NCI-H146 treated with DMSO at 0.1 percent for 48 hours (cell line): ENCODE measurements around the gene KCNK2.
A peak's percentile ranks its signal among the peaks of the same experiment; 100 is the strongest.
"Not testable (repeated sequence)": the region's sequence is repeated elsewhere in the genome, so short reads cannot be mapped to it uniquely, and the experiment has no call there.

ENCODE experiments used
- DNase-seq: peaks from one replicate; lab custom pipeline; 2025; ENCODE audit not compliant: unreplicated experiment; lab: John Stamatoyannopoulos, UW

The KCNK2 gene

GRCh38 chr1:215147024-215147423 is 64.5 kb downstream of the KCNK2 start:
- no peak for DNase-seq

- DNase-seq: no peak
Measured at GRCh38 chr1:215151841-215152549, 69.5 kb downstream of the KCNK2 start.

GRCh38 chr1:215156232-215156631 is 73.7 kb downstream of the KCNK2 start:
- DNase-seq: no peak

- no peak for DNase-seq
Measured at GRCh38 chr1:215160351-215160750, 77.8 kb downstream of the KCNK2 start.

GRCh38 chr1:215163144-215163543 is 80.6 kb downstream of the KCNK2 start:
- DNase-seq: not testable (repeated sequence)

- DNase-seq: no peak
Measured at GRCh38 chr1:215166886-215167285, 84.3 kb downstream of the KCNK2 start.

- DNase-seq: no peak
Measured at GRCh38 chr1:215181518-215181917, 99.0 kb downstream of the KCNK2 start.

GRCh38 chr1:215185067-215185620 is 102.6 kb downstream of the KCNK2 start:
- no peak for DNase-seq

- DNase-seq: peak; percentile 75
Measured at GRCh38 chr1:215188302-215188950, 105.9 kb downstream of the KCNK2 start.

- no peak for DNase-seq
Measured at GRCh38 chr1:215192306-215192705, 109.8 kb downstream of the KCNK2 start.

GRCh38 chr1:215198021-215198420 is 115.5 kb downstream of the KCNK2 start:
- no peak for DNase-seq

- no peak for DNase-seq
Measured at GRCh38 chr1:215200121-215200520, 117.6 kb downstream of the KCNK2 start.

GRCh38 chr1:215201283-215201682 is 118.7 kb downstream of the KCNK2 start:
- no peak for DNase-seq

- DNase-seq: no peak
Measured at GRCh38 chr1:215202868-215203267, 120.3 kb downstream of the KCNK2 start.

- no peak for DNase-seq
Measured at GRCh38 chr1:215210167-215210566, 127.6 kb downstream of the KCNK2 start.

GRCh38 chr1:215215846-215216245 is 133.3 kb downstream of the KCNK2 start:
- DNase-seq: no peak

GRCh38 chr1:215219372-215219771 is 136.8 kb downstream of the KCNK2 start:
- no peak for DNase-seq

GRCh38 chr1:215220346-215220745 is 137.8 kb downstream of the KCNK2 start:
- DNase-seq: no peak

- no peak for DNase-seq
Measured at GRCh38 chr1:215226757-215227156, 144.2 kb downstream of the KCNK2 start.

- DNase-seq: no peak
Measured at GRCh38 chr1:215228193-215228592, 145.7 kb downstream of the KCNK2 start.

- DNase-seq: no peak
Measured at GRCh38 chr1:215241451-215241850, 158.9 kb downstream of the KCNK2 start.

- no peak for DNase-seq
Measured at GRCh38 chr1:215243345-215244054, 161.0 kb downstream of the KCNK2 start.
